ENCODE results near the gene IGFL1. TPM values are rescaled to one million over a fixed set of nuclear protein-coding genes. Genes with fewer than 3 reads are reported as not detected.

Gene IGFL1
- total and polyA plus RNA-seq, 2 of the 4 experiments (the other 2 are of a cell fraction), result not detected

DNA sequence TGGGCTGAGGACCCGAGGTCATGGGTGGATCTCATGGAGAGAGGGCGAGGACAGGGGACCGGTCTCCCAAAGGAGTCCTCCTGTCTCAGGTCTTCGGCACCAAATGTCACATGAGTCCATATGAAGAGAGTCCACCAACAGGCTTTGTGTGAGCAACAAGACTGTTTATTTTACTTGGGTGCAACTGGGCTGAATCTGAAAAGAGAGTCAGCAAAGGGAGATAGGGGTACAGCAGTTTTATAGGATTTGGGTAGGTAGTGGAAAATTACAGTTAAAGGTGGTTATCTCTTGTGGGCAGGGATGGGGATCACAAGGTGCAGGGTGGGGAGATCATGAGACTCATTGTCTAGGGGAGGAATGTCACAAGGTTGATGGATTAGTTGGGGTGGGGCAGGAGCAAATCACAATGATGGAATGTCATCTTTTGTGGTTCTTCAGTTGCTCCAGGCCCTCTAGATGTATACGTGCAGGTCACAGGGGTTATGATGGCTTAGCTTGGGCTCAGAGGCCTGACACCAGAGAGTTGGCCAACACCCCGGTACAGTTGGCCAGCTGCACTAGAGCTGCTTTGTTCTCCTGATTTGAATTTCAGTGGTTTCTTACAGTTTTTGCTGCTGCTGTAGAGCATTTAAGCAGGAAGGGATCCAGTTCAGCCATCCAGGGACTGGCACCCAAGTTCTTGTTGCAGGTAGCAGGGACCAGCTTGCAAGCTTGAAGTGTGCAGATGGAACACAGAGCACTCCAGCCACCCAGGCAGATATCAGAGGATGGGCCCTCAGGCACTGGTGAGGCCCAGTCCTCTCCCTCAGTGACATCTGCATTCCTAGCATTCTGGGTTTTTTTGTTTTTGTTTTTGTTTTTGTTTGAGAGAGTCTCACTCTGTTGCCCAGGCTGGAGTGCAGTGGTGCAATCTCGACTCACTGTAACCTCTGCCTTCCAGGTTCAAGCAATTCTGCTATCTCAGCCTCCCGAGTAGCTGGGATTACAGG, 26.4 kb upstream of the IGFL1 start (continued):
- TF ChIP-seq RCOR1 (IDR thresholded peaks at IDR 0.05; ENCODE audit: insufficient replicate concordance, low read length), result no peak

DNA sequence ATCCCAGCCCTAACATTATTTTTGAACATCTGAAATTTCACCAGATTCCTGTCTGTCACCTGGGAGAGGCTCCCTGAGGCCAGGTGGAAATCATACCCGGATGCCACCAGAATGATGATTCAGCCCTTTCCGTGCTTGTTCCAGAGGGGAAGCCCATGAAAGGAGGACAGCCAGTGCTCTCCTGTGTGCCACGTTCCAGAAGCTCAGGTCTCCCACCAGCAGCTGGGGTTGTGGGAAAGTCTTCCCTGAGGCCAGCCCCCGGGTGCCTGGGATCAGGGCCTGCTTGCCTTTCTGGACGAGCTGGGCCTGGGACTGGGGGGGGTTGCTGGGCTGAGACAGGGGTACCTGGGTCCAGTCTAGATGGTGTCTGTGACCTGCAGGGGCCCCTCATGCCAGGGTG, 25.5 kb upstream of the IGFL1 start:
- DNase-seq (no peak), ATAC-seq (ENCODE audit: low read depth) (no peak)
- H3K56ac ChIP-seq (ENCODE audit: extremely low read depth, insufficient read depth, low read length), result no peak overlapping the region
- H2AK9ac ChIP-seq (replicated peaks; ENCODE audit: low read depth, low read length, poor library complexity), result no peak overlapping the region
- no peaks in the 10 kb centered on the region for H4K20me1 ChIP-seq (ENCODE audit: insufficient read depth, low read length)
- H3K9ac ChIP-seq (ENCODE audit: low read depth, low read length), result no peak overlapping the region
- H2BK120ac ChIP-seq (ENCODE audit: low read depth, low read length), result no peak overlapping the region
- no peak overlapping the region for H3K4ac ChIP-seq (ENCODE audit: low read depth, low read length)
- H2BK5ac ChIP-seq (ENCODE audit: low read depth, low read length, poor library complexity, severe bottlenecking), result no peak overlapping the region
- H3K4me3 ChIP-seq (ENCODE audit: insufficient read depth, low read depth, low read length), result no peak overlapping the region
- H2AK5ac ChIP-seq (ENCODE audit: low read depth, low read length), result no peak overlapping the region
- H2BK20ac ChIP-seq (ENCODE audit: low read depth, low read length), result no peak overlapping the region
- ChIA-PET POLR2A (ENCODE audit: unreplicated experiment) (no interaction called here), CTCF (no interaction called here)
- in situ Hi-C loops (cut with MboI; ENCODE audit: low sequenced_read_pairs) (no loop called here), dilution Hi-C loops (cut with HindIII; ENCODE audit: low sequenced_read_pairs, unreplicated experiment) (no loop called here), intact Hi-C loops (cut with micrococcal nuclease) (no loop called here)
- no peak overlapping the region for H4K91ac ChIP-seq (ENCODE audit: insufficient read depth, low read depth, low read length)
- H3K79me1 ChIP-seq (ENCODE audit: low read depth in 1 of 2, low read length in 2 of 2), result no peaks in the 10 kb centered on the region
- H3K9me1 ChIP-seq (ENCODE audit: insufficient read depth, low read length), result no peaks in the 10 kb centered on the region
- BruUV-seq (replicated peaks), result no TSS peak
- no peak overlapping the region for H3K14ac ChIP-seq (replicated peaks; ENCODE audit: low read depth, low read length)
- peaks cover 51% of the 10 kb centered on the region for H3K27me3 ChIP-seq (ENCODE audit: control insufficient read depth, insufficient read depth, low read length)
- H3K36me3 ChIP-seq (ENCODE audit: control insufficient read depth, insufficient read depth, low read length), result no peaks in the 10 kb centered on the region
- H3K9me3 ChIP-seq (ENCODE audit: control insufficient read depth, insufficient read depth, low read length), result 0 out of 2 replicates have a peak, but pooled peaks cover 2% of the 10 kb centered on the region
- 20% methylated on average over 2 of the region's 5 CpGs; no CpG with 5 or more reads in 1 of the 2 experiments for WGBS, 2 experiments (ENCODE audit: extremely low coverage in 2 of 2, insufficient read length in 1 of 2)
- H3K4me1 ChIP-seq (ENCODE audit: control insufficient read depth, insufficient read depth, low read length), result no peaks in the 10 kb centered on the region
- H3K4me2 ChIP-seq (ENCODE audit: low read depth, low read length), result no peak overlapping the region
- H3K23ac ChIP-seq (ENCODE audit: low read depth, low read length), result no peak overlapping the region
- no peak overlapping the region for H3K27ac ChIP-seq (ENCODE audit: insufficient read depth, low read length)
- no peak overlapping the region for H4K8ac ChIP-seq (ENCODE audit: low read depth in 2 of 2, low read length in 2 of 2)
- TF ChIP-seq POLR2A (IDR thresholded peaks at IDR 0.05; ENCODE audit: low read depth, low read length) (no peak), RAD21 (IDR thresholded peaks at IDR 0.05; ENCODE audit: low read length) (no peak), NFE2L2 (IDR thresholded peaks at IDR 0.05; ENCODE audit: low read depth, low read length) (no peak)
- H2BK15ac ChIP-seq (ENCODE audit: low read depth, low read length), result no peak overlapping the region
- H3K18ac ChIP-seq (ENCODE audit: low read depth, low read length), result no peak overlapping the region
- no peak overlapping the region for H4K5ac ChIP-seq (ENCODE audit: low read depth, low read length)
- no peak overlapping the region for H2AFZ ChIP-seq (replicated peaks; ENCODE audit: low read length, poor library complexity)
